VCaP (cell line): ENCODE results near the gene LRRC74B.

Source experiments
- H3K27ac ChIP-seq: fragments of 450-650 bp; 2 replicates; pipeline ENCODE4 v1.5.1; 2017
- TF ChIP-seq, protein P1 (sequence below): fragments of 450-650 bp; conservative IDR thresholded peaks from 2 replicates; pipeline ENCODE4 v1.5.1; 2017; ENCODE audit warnings: mild to moderate bottlenecking, moderate library complexity

The LRRC74B gene

DNA sequence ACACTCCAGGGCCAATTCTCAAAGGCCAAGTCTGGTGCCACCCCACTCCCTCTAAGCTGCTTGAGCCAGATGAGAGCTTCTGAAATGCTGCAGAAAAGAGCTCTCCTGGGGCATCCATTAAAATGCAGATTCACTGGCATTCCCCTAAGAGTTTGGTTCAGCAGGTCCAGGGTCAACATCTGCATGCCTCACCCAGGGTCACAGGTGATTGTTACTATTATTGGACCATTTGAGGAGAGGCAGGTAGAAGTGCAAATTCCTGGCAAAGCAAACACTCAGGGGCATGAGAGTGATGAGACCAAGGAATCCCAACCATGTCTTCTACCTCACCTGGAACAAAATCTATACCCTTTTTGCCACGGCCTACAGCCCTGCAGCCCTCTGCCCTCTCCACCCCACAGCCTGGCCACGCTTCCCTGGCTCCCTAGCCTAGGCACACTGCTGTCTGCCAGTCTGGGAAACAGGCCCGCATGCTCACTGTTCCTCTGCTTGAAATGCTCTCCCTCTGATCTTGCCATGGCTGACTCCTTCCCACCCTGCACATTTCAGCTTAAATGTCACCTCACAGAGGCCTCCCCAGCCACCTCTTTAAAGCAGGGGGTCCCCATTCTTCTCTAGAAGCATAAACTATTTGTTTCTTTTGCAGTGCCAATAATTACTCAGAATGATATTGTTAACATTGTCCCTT, 35.2 kb upstream of the LRRC74B start:
- H3K27ac ChIP-seq, result no peak overlapping the region
- TF ChIP-seq, protein P1, sequence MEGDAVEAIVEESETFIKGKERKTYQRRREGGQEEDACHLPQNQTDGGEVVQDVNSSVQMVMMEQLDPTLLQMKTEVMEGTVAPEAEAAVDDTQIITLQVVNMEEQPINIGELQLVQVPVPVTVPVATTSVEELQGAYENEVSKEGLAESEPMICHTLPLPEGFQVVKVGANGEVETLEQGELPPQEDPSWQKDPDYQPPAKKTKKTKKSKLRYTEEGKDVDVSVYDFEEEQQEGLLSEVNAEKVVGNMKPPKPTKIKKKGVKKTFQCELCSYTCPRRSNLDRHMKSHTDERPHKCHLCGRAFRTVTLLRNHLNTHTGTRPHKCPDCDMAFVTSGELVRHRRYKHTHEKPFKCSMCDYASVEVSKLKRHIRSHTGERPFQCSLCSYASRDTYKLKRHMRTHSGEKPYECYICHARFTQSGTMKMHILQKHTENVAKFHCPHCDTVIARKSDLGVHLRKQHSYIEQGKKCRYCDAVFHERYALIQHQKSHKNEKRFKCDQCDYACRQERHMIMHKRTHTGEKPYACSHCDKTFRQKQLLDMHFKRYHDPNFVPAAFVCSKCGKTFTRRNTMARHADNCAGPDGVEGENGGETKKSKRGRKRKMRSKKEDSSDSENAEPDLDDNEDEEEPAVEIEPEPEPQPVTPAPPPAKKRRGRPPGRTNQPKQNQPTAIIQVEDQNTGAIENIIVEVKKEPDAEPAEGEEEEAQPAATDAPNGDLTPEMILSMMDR, result no peak

DNA sequence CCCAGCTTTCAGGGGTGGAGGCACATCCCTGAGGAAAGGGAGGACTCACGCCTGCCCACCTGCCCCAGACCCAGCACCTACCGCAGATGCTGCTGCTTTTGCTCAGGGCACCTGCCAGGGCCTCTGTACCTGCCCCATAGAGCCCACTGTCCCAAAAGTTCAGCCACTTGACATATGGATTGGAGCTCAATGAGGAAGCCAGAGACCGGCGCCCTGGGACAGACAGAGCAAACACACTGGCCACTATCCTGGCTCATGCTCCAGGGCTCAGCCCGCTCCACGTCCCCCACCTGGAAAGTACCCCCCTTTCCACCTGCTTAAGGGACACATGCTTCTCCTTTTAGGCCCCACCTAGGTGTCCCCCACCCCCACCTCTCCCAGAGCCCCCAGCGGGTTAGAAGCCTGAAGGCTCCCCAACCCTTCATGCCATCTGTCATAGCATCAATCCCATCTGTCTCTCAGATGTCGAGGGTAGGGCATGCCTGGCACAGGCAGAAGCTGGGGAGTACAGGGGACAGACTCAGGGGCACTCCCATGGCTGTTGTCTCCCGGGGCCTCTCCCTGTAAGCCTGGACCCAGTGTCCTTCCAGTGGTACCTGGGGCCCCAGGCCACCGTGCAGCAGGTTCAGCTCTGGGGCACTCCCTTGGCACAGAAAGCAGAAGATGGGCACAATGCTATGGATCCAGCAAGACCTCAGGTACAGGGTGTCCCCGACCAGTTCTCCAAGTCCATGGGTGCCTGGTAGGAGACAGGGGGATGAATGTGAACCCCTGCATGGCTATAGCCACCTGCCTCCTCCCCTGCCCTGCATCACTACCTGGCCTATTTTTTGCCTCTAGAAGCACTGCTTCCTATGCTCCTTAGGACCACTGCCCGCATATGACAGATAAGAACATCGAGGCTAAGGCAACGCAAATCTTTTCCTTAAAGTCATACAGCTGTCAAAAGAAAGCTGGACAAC, 33.0 kb upstream of the LRRC74B start:
- TF ChIP-seq, protein P1, result no peak

DNA sequence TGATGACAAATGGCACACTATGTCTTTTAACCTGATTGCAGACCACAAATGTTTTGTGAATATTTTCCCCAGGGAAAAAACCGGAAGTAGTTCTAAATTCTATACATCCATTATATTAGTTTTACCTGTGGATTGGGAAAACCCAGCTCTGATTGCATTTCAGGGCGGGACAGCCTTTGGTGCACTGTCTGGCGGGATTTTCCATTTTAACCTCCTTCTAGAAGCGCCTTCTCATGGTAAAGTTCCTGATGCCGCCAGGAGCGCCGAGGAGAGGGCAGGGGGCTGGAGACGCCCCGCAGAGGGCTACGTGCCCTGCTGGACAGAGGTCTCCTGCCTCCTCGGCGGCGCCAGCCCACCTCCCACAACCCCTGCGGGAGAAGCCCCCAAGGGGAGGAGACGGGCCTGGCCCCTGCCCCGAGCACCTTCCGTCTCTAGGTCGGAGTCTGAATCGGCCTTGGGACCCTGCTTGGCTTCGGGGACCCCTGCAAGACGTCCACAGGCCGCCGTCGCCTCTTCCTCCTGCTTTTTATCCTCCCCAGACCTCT, 32.0 kb upstream of the LRRC74B start:
- H3K27ac ChIP-seq, result peak overlapping the region; percentile 27; the same call in 1 of the 2 replicates
- TF ChIP-seq, protein P1, result no peak

More for the DNA sequence above, 33.0 kb upstream of the LRRC74B start:
- H3K27ac ChIP-seq, result no peak overlapping the region

DNA sequence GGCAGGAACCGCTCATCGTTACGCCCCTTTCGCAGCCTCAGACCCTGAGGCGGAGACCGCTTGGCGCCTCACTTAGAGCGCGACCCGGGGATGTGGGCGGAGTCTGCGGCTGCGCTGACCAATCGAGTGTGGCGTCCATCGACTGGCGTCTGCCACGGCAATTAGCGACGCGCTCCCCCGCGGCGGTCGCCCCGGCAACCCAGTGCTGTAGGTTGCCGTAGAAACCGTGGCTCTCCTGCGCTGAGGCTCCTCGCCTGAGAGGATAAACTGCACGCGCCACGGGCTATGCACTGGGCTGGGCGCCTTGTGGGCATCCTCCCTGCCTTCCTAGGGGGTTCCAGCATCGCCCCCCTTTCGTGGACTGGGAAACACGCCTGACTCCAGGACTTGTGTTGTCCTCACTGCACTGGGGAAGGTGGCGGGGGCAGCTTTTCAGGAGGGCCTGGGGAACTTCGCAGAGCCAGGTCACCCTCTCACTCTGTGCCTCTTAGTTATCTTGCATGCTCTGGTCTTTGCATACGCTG, 31.5 kb upstream of the LRRC74B start:
- peak overlapping the region; percentile 27; the same call in 1 of the 2 replicates for H3K27ac ChIP-seq
- TF ChIP-seq, protein P1, result no peak

DNA sequence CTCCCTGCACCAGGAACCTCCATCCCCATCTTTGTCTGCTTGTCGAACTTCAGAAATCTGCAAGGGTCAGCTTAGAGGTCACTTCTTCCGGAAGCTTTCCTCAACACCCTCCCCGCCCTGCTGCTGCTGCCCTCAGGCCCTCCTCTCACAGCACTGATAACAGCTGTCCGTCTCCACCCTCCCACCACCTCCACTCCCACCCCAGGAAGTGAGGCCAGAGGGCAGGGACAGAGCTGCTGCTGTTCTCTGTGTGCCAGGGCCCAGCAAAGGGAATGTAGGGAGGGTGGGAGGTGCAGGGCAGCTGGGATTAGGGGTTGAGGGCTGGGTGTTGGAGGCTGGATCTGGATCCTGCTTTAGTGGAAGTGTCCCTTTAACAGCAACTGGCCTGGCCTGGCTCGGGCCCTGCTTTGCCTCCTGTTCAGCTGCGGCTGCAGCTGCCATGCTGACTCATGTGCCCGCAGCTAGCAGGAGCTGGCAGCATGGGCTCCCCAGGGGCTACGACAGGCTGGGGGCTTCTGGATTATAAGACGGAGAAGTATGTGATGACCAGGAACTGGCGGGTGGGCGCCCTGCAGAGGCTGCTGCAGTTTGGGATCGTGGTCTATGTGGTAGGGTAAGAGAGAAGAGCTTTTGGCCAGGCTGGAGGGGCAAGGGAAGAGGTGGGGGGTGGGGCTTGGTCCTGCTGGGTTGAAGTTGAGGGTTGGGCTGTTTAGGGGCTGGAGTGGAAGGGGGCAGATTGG, 30.9 kb upstream of the LRRC74B start, which contains the start of gene P2RX6:
P2RX6 (plus strand) TSS at position 440 of the 740 bp plus-strand sequence; CDS start at position 450, 10 bp downstream.
- peak within 1 kb of the TSS; percentile 27; the same call in 1 of the 2 replicates for H3K27ac ChIP-seq
- TF ChIP-seq, protein P1, result no peak

DNA sequence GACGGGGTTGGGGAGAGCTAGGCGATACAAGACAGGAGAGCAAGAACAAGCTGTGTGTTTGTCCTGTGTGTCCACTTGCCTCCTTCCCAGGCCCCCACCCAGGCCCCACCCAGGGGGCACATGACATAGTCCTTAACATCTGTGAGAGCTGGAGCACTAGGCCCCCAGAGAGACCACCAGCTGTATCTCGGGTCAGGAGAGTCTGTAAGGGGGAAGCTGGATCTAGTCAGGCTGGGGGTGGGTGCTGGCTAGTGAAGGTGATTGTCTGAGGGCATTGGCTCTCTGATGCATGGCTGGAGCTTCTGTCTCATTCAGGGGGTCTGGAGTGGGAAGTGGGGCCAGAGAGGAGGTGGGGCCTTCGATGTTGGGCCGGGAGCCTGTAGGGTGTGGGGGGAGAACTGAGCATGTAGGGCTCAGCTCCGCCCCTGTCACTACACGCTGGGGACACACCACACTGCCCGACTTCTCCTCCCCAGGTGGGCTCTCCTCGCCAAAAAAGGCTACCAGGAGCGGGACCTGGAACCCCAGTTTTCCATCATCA, 30.2 kb upstream of the LRRC74B start:
- no peak overlapping the region for H3K27ac ChIP-seq
- TF ChIP-seq, protein P1, result no peak
